ENCODE measurements around the gene ADGRE2.

GRCh38 chr19:14746886-14747285 lies 31.5 kb downstream of the ADGRE2 start:
- no peak for TF ChIP-seq TARDBP (IDR thresholded peaks at IDR 0.05)
- no peak for TF ChIP-seq FOXK2 (IDR thresholded peaks at IDR 0.05)
- no peak for TF ChIP-seq ZNF384 (IDR thresholded peaks at IDR 0.05)
- TF ChIP-seq SP1 (IDR thresholded peaks at IDR 0.05), result no peak
- no peak for TF ChIP-seq PKNOX1 (IDR thresholded peaks at IDR 0.05)
- TF ChIP-seq BHLHE40 (IDR thresholded peaks at IDR 0.05; ENCODE audit: borderline replicate concordance), result no peak
- no peak for TF ChIP-seq SUZ12 (IDR thresholded peaks at IDR 0.05)
- TF ChIP-seq ELF4 (IDR thresholded peaks at IDR 0.05), result no peak
- TF ChIP-seq HDGF (IDR thresholded peaks at IDR 0.05; ENCODE audit: borderline replicate concordance), result no peak
- TF ChIP-seq ARNT (IDR thresholded peaks at IDR 0.05), result no peak
- TF ChIP-seq FOXA1 (IDR thresholded peaks at IDR 0.05), result no peak
- no peak for TF ChIP-seq LEF1 (IDR thresholded peaks at IDR 0.05; ENCODE audit: borderline replicate concordance)
- no peak for TF ChIP-seq FOXM1 (IDR thresholded peaks at IDR 0.05; ENCODE audit: borderline replicate concordance)
- no peak for TF ChIP-seq CTBP1 (IDR thresholded peaks at IDR 0.05; ENCODE audit: borderline replicate concordance)

Data from HEK293T (cell line).